Measurements from ENCODE around the gene PTEN.
"Not testable (repeated sequence)": the region's sequence is repeated elsewhere in the genome, so short reads cannot be mapped to it uniquely, and the experiment has no call there.

PTEN gene

GRCh38 chr10:87869773-87870551, 6.5 kb downstream of the PTEN start:
- DNase-seq (ENCODE audit: low read depth in 2 of 3, low spot score in 2 of 3), result no peak

GRCh38 chr10:87872828-87873227, 9.4 kb downstream of the PTEN start:
- no peak for DNase-seq (ENCODE audit: low read depth in 2 of 3, low spot score in 2 of 3)

GRCh38 chr10:87873656-87874055, 10.2 kb downstream of the PTEN start:
- DNase-seq (ENCODE audit: low read depth in 2 of 3, low spot score in 2 of 3), result no peak

- DNase-seq (ENCODE audit: low read depth in 2 of 3, low spot score in 2 of 3), result no peak
These were observed 12.6 kb downstream of the PTEN start for GRCh38 chr10:87875929-87876571.

- no peak for DNase-seq (ENCODE audit: low read depth in 2 of 3, low spot score in 2 of 3)
These were observed 15.4 kb downstream of the PTEN start for GRCh38 chr10:87878664-87879459.

GRCh38 chr10:87880336-87880735, 16.9 kb downstream of the PTEN start:
- DNase-seq (ENCODE audit: low read depth in 2 of 3, low spot score in 2 of 3), result no peak

- DNase-seq (ENCODE audit: low read depth in 2 of 3, low spot score in 2 of 3), result not testable (repeated sequence)
These were observed 18.1 kb downstream of the PTEN start for GRCh38 chr10:87881373-87882059.

GRCh38 chr10:87882555-87883294, 19.3 kb downstream of the PTEN start:
- DNase-seq (ENCODE audit: low read depth in 2 of 3, low spot score in 2 of 3), result no peak

GRCh38 chr10:87886635-87887034, 23.2 kb downstream of the PTEN start:
- no peak for DNase-seq (ENCODE audit: low read depth in 2 of 3, low spot score in 2 of 3)

- DNase-seq (ENCODE audit: low read depth in 2 of 3, low spot score in 2 of 3), result no peak
These were observed 23.7 kb downstream of the PTEN start for GRCh38 chr10:87887146-87887545.

- no peak for DNase-seq (ENCODE audit: low read depth in 2 of 3, low spot score in 2 of 3)
These were observed 24.3 kb downstream of the PTEN start for GRCh38 chr10:87887548-87888289.

- DNase-seq (ENCODE audit: low read depth in 2 of 3, low spot score in 2 of 3), result no peak
These were observed 32.0 kb downstream of the PTEN start for GRCh38 chr10:87895430-87895829.

GRCh38 chr10:87896216-87896615, 32.8 kb downstream of the PTEN start:
- DNase-seq (ENCODE audit: low read depth in 2 of 3, low spot score in 2 of 3), result no peak

GRCh38 chr10:87897957-87898356, 34.5 kb downstream of the PTEN start:
- not testable (repeated sequence) for DNase-seq (ENCODE audit: low read depth in 2 of 3, low spot score in 2 of 3)

- DNase-seq (ENCODE audit: low read depth in 2 of 3, low spot score in 2 of 3), result not testable (repeated sequence)
These were observed 40.0 kb downstream of the PTEN start for GRCh38 chr10:87903396-87903795.

GRCh38 chr10:87913156-87913921, 49.9 kb downstream of the PTEN start:
- DNase-seq (ENCODE audit: low read depth in 2 of 3, low spot score in 2 of 3), result no peak

- no peak for DNase-seq (ENCODE audit: low read depth in 2 of 3, low spot score in 2 of 3)
These were observed 52.0 kb downstream of the PTEN start for GRCh38 chr10:87915406-87915805.

- no peak for DNase-seq (ENCODE audit: low read depth in 2 of 3, low spot score in 2 of 3)
These were observed 52.6 kb downstream of the PTEN start for GRCh38 chr10:87915989-87916388.

- DNase-seq (ENCODE audit: low read depth in 2 of 3, low spot score in 2 of 3), result no peak
These were observed 53.1 kb downstream of the PTEN start for GRCh38 chr10:87916515-87916914.
